Body of pancreas (tissue), 4 donors: ENCODE measurements around the gene PCSK6.

Source experiments
- CTCF ChIP-seq, 7 experiments: fragments of 450-650 bp in 4 of 7; fragments of 200-600 bp in 3 of 7; sonication (generic) in 3 of 7; IDR thresholded peaks; one replicate each; pipeline ENCODE4 v1.5.1; 2016 to 2019; ENCODE audit warnings: antibody characterized with exemption in 7 of 7
- POLR2A ChIP-seq, 3 donors: fragments of 450-650 bp; IDR thresholded peaks; one replicate each; pipeline ENCODE4 v1.6.1; 2016; ENCODE audit warnings: antibody characterized with exemption in 3 of 3, mild to moderate bottlenecking in 2 of 3

- TF ChIP-seq CTCF (IDR thresholded peaks at IDR 0.05), result no peak
- no peak for TF ChIP-seq POLR2A (IDR thresholded peaks at IDR 0.05)
Measured at GRCh38 chr15:101342056-101342455, 147.5 kb downstream of the PCSK6 start.
